Thyroid gland (tissue), 4 donors: ENCODE results near the gene MALAT1. TPM values are rescaled to one million over a fixed set of nuclear protein-coding genes. Genes with fewer than 3 reads are reported as not detected.
"Not testable (repeated sequence)": the region's sequence is repeated elsewhere in the genome, so short reads cannot be mapped to it uniquely, and the experiment has no call there.

Source experiments
- DNase-seq, 2 donors: peaks; one replicate each; pipeline ENCODE4 v3.0.0-alpha.2; 2019
- H3K27ac ChIP-seq, 3 donors: fragments of 200-600 bp; sonication (generic); 1 replicate in 2 of 3; 2 replicates in 1 of 3; pipeline ENCODE4 v1.5.1; 2016 to 2019; ENCODE audit warnings: mild to moderate bottlenecking in 1 of 3, moderate library complexity in 1 of 3
- H3K27me3 ChIP-seq: fragments of 200-600 bp; sonication (generic); one replicate; pipeline ENCODE4 v1.5.1; 2019
- H3K36me3 ChIP-seq, 2 donors: fragments of 200-600 bp; sonication (generic); one replicate each; pipeline ENCODE4 v1.5.1; 2016 to 2019
- H3K4me1 ChIP-seq, 2 donors: fragments of 200-600 bp; sonication (generic); one replicate each; pipeline ENCODE4 v1.5.1; 2017 to 2019
- H3K4me3 ChIP-seq, 3 donors: fragments of 200-600 bp; sonication (generic); replicated peaks in 1 of 3; 1 replicate in 2 of 3; 2 replicates in 1 of 3; pipeline ENCODE4 v1.5.1; 2016; ENCODE audit warnings: mild to moderate bottlenecking in 1 of 3
- H3K9me3 ChIP-seq: fragments of 200-600 bp; sonication (generic); one replicate; pipeline ENCODE4 v1.5.1; 2017
- CTCF ChIP-seq, 6 experiments: fragments of 200-600 bp in 3 of 6; fragments of 450-650 bp in 3 of 6; sonication (generic) in 3 of 6; IDR thresholded peaks; one replicate each; pipeline ENCODE4 v1.5.1; 2016 to 2019; ENCODE audit warnings: antibody characterized with exemption in 6 of 6, mild to moderate bottlenecking in 2 of 6, inconsistent platforms in 1 of 6, moderate library complexity in 1 of 6
- POLR2A ChIP-seq, 2 donors: fragments of 450-650 bp; IDR thresholded peaks; one replicate each; pipeline ENCODE4 v1.6.1; 2017; ENCODE audit warnings: antibody characterized with exemption in 2 of 2, mild to moderate bottlenecking in 2 of 2, moderate library complexity in 1 of 2
- WGBS, 2 donors: methylation state at CpG; one replicate each; pipeline ENCODE4 v1.1.5; 2017; 5-methylcytosine and 5-hydroxymethylcytosine counted together
- intact Hi-C: fragments of 100-400 bp; cut with DNase I; formaldehyde crosslinking; loops from one replicate; pipeline ENCODE4 v1.15.1; 2023
- total RNA-seq, 4 donors: library from RNA; depleted of rRNA; stranded (reverse); fragments of >200 nt; gene quantifications; one replicate each; pipeline ENCODE4 v1.2.3, GENCODE V29; 2016

Gene MALAT1
- total RNA-seq = over 10,000 TPM; 20,994 to 36,233 (median 26,043) TPM

GRCh38 chr11:65498977-65499712, at the start of gene MALAT1:
Gene MALAT1 (plus strand): TSS chr11:65499045.
- intact Hi-C loops = no loop called here
- 0 to 1% methylated on average over 24 of the region's 24 CpGs for WGBS, 2 donors
- Histone ChIP-seq H3K4me1 (peaks cover 28 to 30% of the 10 kb centered on the region in 2 donors), H3K36me3 (peaks cover 37 to 41% of the 10 kb centered on the region in 2 donors), H3K27me3 (no peaks in the 10 kb centered on the region), H3K4me3 (peak within 1 kb of the TSS; percentile 66 to 82 (median 76)), H3K9me3 (no peaks in the 10 kb centered on the region), H3K27ac (peak within 1 kb of the TSS; percentile 99 to 100 (median 100))
- peak; percentile 100 for TF ChIP-seq POLR2A (IDR thresholded peaks at IDR 0.05)
- TF ChIP-seq CTCF (IDR thresholded peaks at IDR 0.05) = no peak
- peak; percentile 91 to 94 for DNase-seq

GRCh38 chr11:65451301-65451700, 47.5 kb upstream of the MALAT1 start:
- DNase-seq = not testable (repeated sequence)
- WGBS, 2 donors = no CpG with 5 or more reads among the region's 30 CpGs

GRCh38 chr11:65452259-65452658, 46.6 kb upstream of the MALAT1 start:
- H3K9me3 ChIP-seq, H3K27me3 ChIP-seq, intact Hi-C loops, H3K4me3 ChIP-seq, H3K36me3 ChIP-seq, DNase-seq: not testable (repeated sequence)
- WGBS, 2 donors = 50 to 67% methylated on average over 1 to 2 of the region's 3 CpGs
- peaks cover 30 to 46% of the 10 kb centered on the region in 2 donors for H3K4me1 ChIP-seq
- peak overlapping the region; percentile 42 to 95 (median 93) for H3K27ac ChIP-seq

More at GRCh38 chr11:65451301-65451700, 47.5 kb upstream of the MALAT1 start:
- intact Hi-C loops, H3K9me3 ChIP-seq, H3K27ac ChIP-seq, H3K4me3 ChIP-seq, H3K27me3 ChIP-seq, H3K36me3 ChIP-seq: not testable (repeated sequence)
- H3K4me1 ChIP-seq = peaks cover 22 to 36% of the 10 kb centered on the region in 2 donors

GRCh38 chr11:65452806-65453490, 45.9 kb upstream of the MALAT1 start:
- peak overlapping the region; percentile 42 to 95 (median 93) for H3K27ac ChIP-seq
- H3K4me3 ChIP-seq = no peak overlapping the region
- H3K4me1 ChIP-seq = peaks cover 32 to 48% of the 10 kb centered on the region in 2 donors
- peak; percentile 49 to 56 for DNase-seq
- no peaks in the 10 kb centered on the region for H3K9me3 ChIP-seq
- TF ChIP-seq POLR2A (IDR thresholded peaks at IDR 0.05) (no peak), CTCF (IDR thresholded peaks at IDR 0.05) (no peak)
- 34 to 52% methylated on average over 8 of the region's 8 CpGs for WGBS, 2 donors
- intact Hi-C loops = no loop called here
- H3K36me3 ChIP-seq = no peaks in the 10 kb centered on the region
- no peaks in the 10 kb centered on the region for H3K27me3 ChIP-seq

- Histone ChIP-seq H3K9me3 (no peaks in the 10 kb centered on the region), H3K4me1 (peaks cover 32 to 48% of the 10 kb centered on the region in 2 donors), H3K27ac (peak overlapping the region; percentile 86 to 95 (median 93)), H3K36me3 (no peaks in the 10 kb centered on the region), H3K27me3 (no peaks in the 10 kb centered on the region), H3K4me3 (peak overlapping the region in 1 of 3 donors; percentile 47)
- DNase-seq = no peak
- TF ChIP-seq CTCF (IDR thresholded peaks at IDR 0.05) (no peak), POLR2A (IDR thresholded peaks at IDR 0.05) (no peak)
- intact Hi-C loops = no loop called here
- WGBS, 2 donors = 70 to 85% methylated on average over 10 of the region's 10 CpGs
Observed at GRCh38 chr11:65454311-65454695, 44.5 kb upstream of the MALAT1 start.
